Body of pancreas (tissue), 4 donors: Measurements from ENCODE around the gene LAT. TPM values are rescaled to one million over a fixed set of nuclear protein-coding genes. Genes with fewer than 3 reads are reported as not detected.
A peak's percentile ranks its signal among the peaks of the same experiment; 100 is the strongest.

Experiments
- ATAC-seq: fragments of 150-250 bp; one replicate; pipeline ENCODE4 v1.9.1; 2016
- DNase-seq, 4 donors: peaks; one replicate each; pipeline ENCODE4 v3.0.0-alpha.2; 2019
- H3K27ac ChIP-seq, 4 donors: fragments of 200-600 bp; sonication (generic); 1 replicate in 3 of 4; 2 replicates in 1 of 4; pipeline versions ENCODE4 v1.5.1 to v1.6.1; 2016 to 2019; ENCODE audit warnings: mild to moderate bottlenecking in 1 of 4, mixed read lengths in 1 of 4, moderate library complexity in 1 of 4
- H3K27me3 ChIP-seq, 2 donors: fragments of 200-600 bp; sonication (generic); one replicate each; pipeline ENCODE4 v1.6.0; 2016; ENCODE audit warnings: mild to moderate bottlenecking in 1 of 2
- H3K36me3 ChIP-seq, 2 donors: fragments of 200-600 bp; sonication (generic); replicated peaks in 1 of 2; 2 replicates each; pipeline ENCODE4 v1.5.1; 2016; ENCODE audit warnings: low read depth in 2 of 2; ENCODE audit not compliant: insufficient read depth in 1 of 2
- H3K4me1 ChIP-seq: fragments of 200-600 bp; sonication (generic); one replicate; pipeline ENCODE4 v1.6.0; 2016
- H3K4me3 ChIP-seq, 2 donors: fragments of 200-600 bp; sonication (generic); 1 replicate in 1 of 2; 2 replicates in 1 of 2; pipeline ENCODE4 v1.5.1; 2016 to 2019
- H3K9me3 ChIP-seq, 3 donors: fragments of 200-600 bp; sonication (generic); 1 replicate in 2 of 3; 2 replicates in 1 of 3; pipeline ENCODE4 v1.5.1; 2016
- POLR2A ChIP-seq, 3 donors: fragments of 450-650 bp; IDR thresholded peaks; one replicate each; pipeline ENCODE4 v1.6.1; 2016; ENCODE audit warnings: antibody characterized with exemption in 3 of 3, mild to moderate bottlenecking in 2 of 3
- WGBS, 2 donors: methylation state at CpG; one replicate each; pipeline ENCODE4 v1.1.5; 2017; 5-methylcytosine and 5-hydroxymethylcytosine counted together
- intact Hi-C: fragments of 100-400 bp; cut with DNase I; formaldehyde crosslinking; loops from one replicate; pipeline ENCODE4 v1.15.1; 2023
- total RNA-seq, 2 donors: library from RNA; depleted of rRNA; stranded (reverse); fragments of >200 nt; gene quantifications; one replicate each; pipeline ENCODE4 v1.1.0, GENCODE V29; 2016
- TF ChIP-seq, protein P1 (sequence below), 7 experiments: fragments of 450-650 bp in 4 of 7; fragments of 200-600 bp in 3 of 7; sonication (generic) in 3 of 7; IDR thresholded peaks; one replicate each; pipeline ENCODE4 v1.5.1; 2016 to 2019; ENCODE audit warnings: antibody characterized with exemption in 7 of 7

The LAT gene, protein sequence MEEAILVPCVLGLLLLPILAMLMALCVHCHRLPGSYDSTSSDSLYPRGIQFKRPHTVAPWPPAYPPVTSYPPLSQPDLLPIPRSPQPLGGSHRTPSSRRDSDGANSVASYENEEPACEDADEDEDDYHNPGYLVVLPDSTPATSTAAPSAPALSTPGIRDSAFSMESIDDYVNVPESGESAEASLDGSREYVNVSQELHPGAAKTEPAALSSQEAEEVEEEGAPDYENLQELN
- total RNA-seq: 1 to 10 TPM; 1.6 to 4.7 TPM

DNA sequence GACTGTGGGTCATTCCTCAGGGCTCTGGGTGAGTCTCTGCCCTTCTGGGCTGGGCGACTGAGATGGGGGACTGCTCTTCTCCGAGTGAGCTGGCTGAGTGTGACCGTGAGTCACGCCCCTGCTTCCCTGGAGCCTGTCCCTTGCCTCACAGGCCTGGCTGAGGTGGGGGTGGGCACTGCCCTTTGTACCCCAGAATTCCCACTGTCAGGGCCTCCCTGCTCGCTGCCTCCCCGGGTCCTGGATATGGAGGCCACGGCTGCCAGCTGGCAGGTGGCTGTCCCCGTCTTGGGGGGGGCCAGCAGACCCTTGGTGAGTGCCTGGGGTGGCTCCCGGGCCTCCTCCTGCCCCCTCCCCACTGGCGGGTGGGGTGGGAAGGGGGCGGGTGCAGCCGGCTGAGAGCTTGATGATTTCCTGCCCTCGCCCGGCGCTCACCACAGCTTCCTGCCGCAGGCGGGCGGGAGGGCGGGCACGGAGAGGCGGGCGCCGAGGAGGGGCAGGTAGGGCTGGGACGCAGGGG is at the start of gene LAT:
Gene LAT, plus strand, starts transcription at position 434 of the 517 bp plus-strand sequence. CDS start 366 bp downstream, outside the sequence.
- H3K27ac ChIP-seq: no peak within 1 kb of the TSS
- H3K9me3 ChIP-seq: peaks cover 0 to 4% (median 0%) of the 10 kb centered on the region in 3 donors
- WGBS, 2 donors: 70 to 92% methylated on average over 7 to 11 of the region's 24 CpGs
- ATAC-seq (no peak), DNase-seq (peak in 1 of 4 donors; percentile 9)
- no peak within 1 kb of the TSS for H3K4me3 ChIP-seq
- H3K27me3 ChIP-seq: no peaks in the 10 kb centered on the region
- H3K36me3 ChIP-seq: peaks cover 4 to 6% of the 10 kb centered on the region in 2 donors
- intact Hi-C loops: no loop called here
- TF ChIP-seq POLR2A (IDR thresholded peaks at IDR 0.05): no peak
- TF ChIP-seq, protein P1, sequence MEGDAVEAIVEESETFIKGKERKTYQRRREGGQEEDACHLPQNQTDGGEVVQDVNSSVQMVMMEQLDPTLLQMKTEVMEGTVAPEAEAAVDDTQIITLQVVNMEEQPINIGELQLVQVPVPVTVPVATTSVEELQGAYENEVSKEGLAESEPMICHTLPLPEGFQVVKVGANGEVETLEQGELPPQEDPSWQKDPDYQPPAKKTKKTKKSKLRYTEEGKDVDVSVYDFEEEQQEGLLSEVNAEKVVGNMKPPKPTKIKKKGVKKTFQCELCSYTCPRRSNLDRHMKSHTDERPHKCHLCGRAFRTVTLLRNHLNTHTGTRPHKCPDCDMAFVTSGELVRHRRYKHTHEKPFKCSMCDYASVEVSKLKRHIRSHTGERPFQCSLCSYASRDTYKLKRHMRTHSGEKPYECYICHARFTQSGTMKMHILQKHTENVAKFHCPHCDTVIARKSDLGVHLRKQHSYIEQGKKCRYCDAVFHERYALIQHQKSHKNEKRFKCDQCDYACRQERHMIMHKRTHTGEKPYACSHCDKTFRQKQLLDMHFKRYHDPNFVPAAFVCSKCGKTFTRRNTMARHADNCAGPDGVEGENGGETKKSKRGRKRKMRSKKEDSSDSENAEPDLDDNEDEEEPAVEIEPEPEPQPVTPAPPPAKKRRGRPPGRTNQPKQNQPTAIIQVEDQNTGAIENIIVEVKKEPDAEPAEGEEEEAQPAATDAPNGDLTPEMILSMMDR (IDR thresholded peaks at IDR 0.05): no peak
- no peaks in the 10 kb centered on the region for H3K4me1 ChIP-seq

DNA sequence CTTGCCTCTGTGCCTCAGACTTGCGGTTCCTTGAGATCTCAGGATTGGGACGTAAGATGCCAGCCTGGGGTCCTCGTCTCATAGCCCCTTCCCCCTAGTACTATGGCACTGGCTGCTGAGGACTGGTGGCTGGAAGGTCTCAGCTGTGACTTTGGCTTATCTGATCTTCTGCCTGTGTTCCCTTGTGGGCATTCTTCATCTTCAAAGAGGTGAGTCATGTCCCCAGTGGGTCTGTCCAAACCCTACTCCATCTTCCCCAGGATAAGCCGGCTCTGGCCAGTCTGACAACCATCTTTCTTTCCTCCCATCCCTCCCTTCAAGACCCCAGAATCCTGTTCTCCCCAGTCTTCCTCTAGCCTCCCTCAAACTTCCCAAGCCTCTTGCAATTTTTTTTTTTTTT is 49.5 kb upstream of the LAT start:
- Histone ChIP-seq H3K4me3 (no peak overlapping the region), H3K27ac (no peak overlapping the region), H3K27me3 (no peaks in the 10 kb centered on the region), H3K9me3 (no peaks in the 10 kb centered on the region), H3K4me1 (peaks cover 12% of the 10 kb centered on the region), H3K36me3 (no peaks in the 10 kb centered on the region)
- intact Hi-C loops: loop anchor here (10.0 kb wide), 1 partner anchor 61 kb away; the partner anchor contains the start of gene ATP2A1
- DNase-seq (no peak), ATAC-seq (no peak)
- WGBS, 2 donors: 91% methylated on average over 4 of the region's 4 CpGs
- TF ChIP-seq, protein P1 (IDR thresholded peaks at IDR 0.05): no peak
- TF ChIP-seq POLR2A (IDR thresholded peaks at IDR 0.05): no peak

DNA sequence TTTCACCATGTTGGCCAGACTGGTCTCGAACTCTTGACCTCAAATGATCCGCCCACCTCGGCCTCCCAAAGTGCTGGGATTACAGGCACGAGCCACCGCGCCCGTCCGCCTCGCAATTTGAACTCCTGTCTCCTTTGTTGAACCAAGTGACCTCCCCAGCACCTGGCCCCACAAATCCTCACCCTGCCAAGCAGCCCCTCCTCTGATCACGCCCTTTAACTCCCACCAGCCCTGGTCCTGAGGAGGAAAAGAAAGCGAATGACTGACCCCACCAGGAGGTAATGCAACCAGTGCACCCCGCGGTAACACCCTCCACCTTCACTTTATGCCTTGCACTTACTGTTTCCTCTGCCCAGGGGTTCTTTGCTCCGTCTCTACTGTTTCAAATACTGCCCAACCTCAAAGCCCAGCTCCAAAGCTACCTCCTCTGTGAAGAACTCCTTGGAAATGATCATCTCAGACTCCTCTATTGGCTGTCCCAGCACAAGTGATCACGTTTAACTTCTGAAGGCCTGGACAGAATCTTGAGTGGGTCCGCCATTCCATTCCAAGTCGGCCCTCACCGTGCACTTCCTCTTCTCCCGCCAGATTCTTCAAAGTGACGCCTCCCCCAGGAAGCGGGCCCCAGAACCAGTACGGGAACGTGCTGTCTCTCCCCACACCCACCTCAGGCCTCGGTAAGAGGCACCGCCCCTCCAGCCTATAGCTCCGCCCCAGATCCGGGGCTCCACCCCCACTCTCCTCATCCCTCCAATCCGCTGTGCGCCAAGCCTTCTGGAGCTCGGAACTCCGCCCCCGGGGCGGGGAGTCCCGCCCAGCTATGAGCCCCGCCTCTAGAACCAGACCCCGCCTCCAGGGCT is 48.7 kb upstream of the LAT start:
- Histone ChIP-seq H3K4me3 (no peak overlapping the region), H3K4me1 (peaks cover 12% of the 10 kb centered on the region), H3K27ac (no peak overlapping the region), H3K36me3 (no peaks in the 10 kb centered on the region), H3K9me3 (no peaks in the 10 kb centered on the region), H3K27me3 (no peaks in the 10 kb centered on the region)
- TF ChIP-seq, protein P1 (IDR thresholded peaks at IDR 0.05): no peak
- no peak for TF ChIP-seq POLR2A (IDR thresholded peaks at IDR 0.05)
- DNase-seq (peak; percentile 70 to 90 (median 82)), ATAC-seq (peak; percentile 95)
- WGBS, 2 donors: 26 to 37% methylated on average over 31 to 36 of the region's 36 CpGs
- intact Hi-C loops: loop anchor here (10.0 kb wide), 1 partner anchor 61 kb away; the partner anchor contains the start of gene ATP2A1

DNA sequence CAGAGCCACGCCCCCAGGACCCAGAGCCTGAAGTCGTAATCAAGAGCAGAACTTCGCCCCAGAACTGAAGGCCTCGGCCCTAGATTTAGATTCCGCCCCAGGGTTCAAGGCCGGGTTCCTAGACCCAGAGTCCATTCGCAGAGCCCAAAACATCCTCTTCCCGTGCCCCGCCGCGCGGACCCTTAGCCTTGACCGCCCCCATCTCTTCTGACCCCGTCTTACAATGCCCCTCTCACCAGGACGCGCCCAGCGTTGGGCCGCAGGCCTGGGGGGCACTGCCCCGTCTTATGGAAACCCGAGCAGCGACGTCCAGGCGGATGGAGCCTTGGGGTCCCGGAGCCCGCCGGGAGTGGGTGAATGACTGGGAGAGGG is 48.1 kb upstream of the LAT start:
- 61 to 67% methylated on average over 17 to 26 of the region's 26 CpGs for WGBS, 2 donors
- Histone ChIP-seq H3K27me3 (no peaks in the 10 kb centered on the region), H3K9me3 (no peaks in the 10 kb centered on the region), H3K4me3 (no peak overlapping the region), H3K27ac (no peak overlapping the region), H3K4me1 (peaks cover 12% of the 10 kb centered on the region), H3K36me3 (no peaks in the 10 kb centered on the region)
- no peak for DNase-seq
- intact Hi-C loops: loop anchor here (10.0 kb wide), 1 partner anchor 62 kb away; the partner anchor contains the start of gene ATP2A1
- TF ChIP-seq POLR2A (IDR thresholded peaks at IDR 0.05): no peak
- TF ChIP-seq, protein P1 (IDR thresholded peaks at IDR 0.05): no peak
- no peak for ATAC-seq
